Breast epithelium (tissue), 4 donors: ENCODE results near the gene WHRN. TPM values are rescaled to one million over a fixed set of nuclear protein-coding genes. Genes with fewer than 3 reads are reported as not detected.

ENCODE experiments used
- DNase-seq, 2 donors: peaks; one replicate each; pipeline ENCODE4 v3.0.0-alpha.2; 2019; ENCODE audit warnings: low spot score in 2 of 2
- H3K27ac ChIP-seq, 2 donors: fragments of 200-600 bp; sonication (generic) in 1 of 2; one replicate each; pipeline ENCODE4 v1.5.1; 2016 to 2019; ENCODE audit warnings: mild to moderate bottlenecking in 1 of 2
- H3K27me3 ChIP-seq, 2 donors: fragments of 200-600 bp; sonication (generic) in 1 of 2; one replicate each; pipeline versions ENCODE4 v1.5.1 to v1.6.0; 2017 to 2019; ENCODE audit warnings: control low read depth in 1 of 2, mild to moderate bottlenecking in 1 of 2
- H3K36me3 ChIP-seq: fragments of 200-600 bp; one replicate; pipeline ENCODE4 v1.5.1; 2019
- H3K4me1 ChIP-seq, 2 donors: fragments of 200-600 bp; sonication (generic); one replicate each; pipeline ENCODE4 v1.5.1; 2016 to 2019; ENCODE audit warnings: control low read depth in 1 of 2
- H3K4me3 ChIP-seq, 3 donors: fragments of 200-600 bp; sonication (generic); 1 replicate in 2 of 3; 2 replicates in 1 of 3; pipeline ENCODE4 v1.5.1; 2016 to 2019; ENCODE audit warnings: mild to moderate bottlenecking in 3 of 3, moderate library complexity in 2 of 3
- H3K9me3 ChIP-seq, 2 donors: fragments of 200-600 bp; sonication (generic) in 1 of 2; one replicate each; pipeline ENCODE4 v1.5.1; 2016 to 2019; ENCODE audit warnings: control low read depth in 1 of 2
- CTCF ChIP-seq, 3 donors: fragments of 450-650 bp; IDR thresholded peaks; one replicate each; pipeline ENCODE4 v1.5.1; 2016 to 2017; ENCODE audit warnings: antibody characterized with exemption in 3 of 3, mild to moderate bottlenecking in 3 of 3, moderate library complexity in 3 of 3
- POLR2A ChIP-seq: fragments of 450-650 bp; IDR thresholded peaks from one replicate; pipeline ENCODE4 v1.6.1; 2016; ENCODE audit warnings: antibody characterized with exemption, mild to moderate bottlenecking, moderate library complexity
- POLR2AphosphoS5 ChIP-seq, 3 donors: sonication (generic); formaldehyde crosslinking; IDR thresholded peaks; one replicate each; pipeline ENCODE4 v1.6.1; 2017; ENCODE audit warnings: antibody characterized with exemption in 3 of 3
- intact Hi-C: fragments of 100-400 bp; cut with DNase I; formaldehyde crosslinking; loops from one replicate; pipeline ENCODE4 v1.15.1; 2023; ENCODE audit warnings: low total_unique reads
- total RNA-seq, 3 donors: library from RNA; depleted of rRNA; stranded (reverse); fragments of >200 nt; gene quantifications; one replicate each; pipeline ENCODE4 v1.1.0, GENCODE V29; 2016

The WHRN gene
- total RNA-seq, 3 donors from 2014 or later, result 2.4 to 16.4 (median 15.1) TPM

GRCh38 chr9:114432323-114433067, 72.8 kb downstream of the WHRN start:
- intact Hi-C loops, result no loop called here
- Histone ChIP-seq H3K4me1 (no peaks in the 10 kb centered on the region), H3K36me3 (no peaks in the 10 kb centered on the region), H3K9me3 (no peaks in the 10 kb centered on the region), H3K27me3 (no peaks in the 10 kb centered on the region), H3K4me3 (no peak overlapping the region), H3K27ac (no peak overlapping the region)
- no peak for DNase-seq
- no peak for TF ChIP-seq POLR2A
- no peak for TF ChIP-seq CTCF (IDR thresholded peaks at IDR 0.05)
- TF ChIP-seq POLR2AphosphoS5 (IDR thresholded peaks at IDR 0.05), result no peak

GRCh38 chr9:114431770-114432169, 73.5 kb downstream of the WHRN start:
- TF ChIP-seq POLR2A, result no peak
- no peak for TF ChIP-seq POLR2AphosphoS5 (IDR thresholded peaks at IDR 0.05)
- TF ChIP-seq CTCF (IDR thresholded peaks at IDR 0.05), result no peak
- DNase-seq, result no peak
- H3K4me1 ChIP-seq, result no peaks in the 10 kb centered on the region
- H3K9me3 ChIP-seq, result no peaks in the 10 kb centered on the region
- no peaks in the 10 kb centered on the region for H3K27me3 ChIP-seq
- H3K27ac ChIP-seq, result no peak overlapping the region
- no peaks in the 10 kb centered on the region for H3K36me3 ChIP-seq
- no peak overlapping the region for H3K4me3 ChIP-seq
- intact Hi-C loops, result no loop called here

GRCh38 chr9:114431003-114431402, 74.3 kb downstream of the WHRN start:
- Histone ChIP-seq H3K9me3 (no peaks in the 10 kb centered on the region), H3K4me3 (no peak overlapping the region), H3K4me1 (no peaks in the 10 kb centered on the region), H3K36me3 (no peaks in the 10 kb centered on the region), H3K27me3 (no peaks in the 10 kb centered on the region), H3K27ac (no peak overlapping the region)
- no peak for DNase-seq
- intact Hi-C loops, result no loop called here
- TF ChIP-seq POLR2AphosphoS5 (IDR thresholded peaks at IDR 0.05) (no peak), POLR2A (no peak), CTCF (IDR thresholded peaks at IDR 0.05) (no peak)

GRCh38 chr9:114430457-114430856, 74.8 kb downstream of the WHRN start:
- intact Hi-C loops, result no loop called here
- Histone ChIP-seq H3K4me3 (no peak overlapping the region), H3K27ac (no peak overlapping the region), H3K4me1 (no peaks in the 10 kb centered on the region), H3K9me3 (no peaks in the 10 kb centered on the region), H3K27me3 (no peaks in the 10 kb centered on the region), H3K36me3 (no peaks in the 10 kb centered on the region)
- DNase-seq, result no peak
- no peak for TF ChIP-seq CTCF (IDR thresholded peaks at IDR 0.05)
- no peak for TF ChIP-seq POLR2AphosphoS5 (IDR thresholded peaks at IDR 0.05)
- TF ChIP-seq POLR2A, result no peak

- Histone ChIP-seq H3K36me3 (no peaks in the 10 kb centered on the region), H3K9me3 (no peaks in the 10 kb centered on the region), H3K27me3 (no peaks in the 10 kb centered on the region), H3K4me1 (no peaks in the 10 kb centered on the region), H3K27ac (no peak overlapping the region), H3K4me3 (no peak overlapping the region)
- TF ChIP-seq POLR2A (no peak), POLR2AphosphoS5 (IDR thresholded peaks at IDR 0.05) (no peak), CTCF (IDR thresholded peaks at IDR 0.05) (no peak)
- intact Hi-C loops, result no loop called here
- DNase-seq, result no peak
These were observed 75.8 kb downstream of the WHRN start for GRCh38 chr9:114429488-114429887.
